T-helper 22 cell (primary cell): ENCODE results near the gene VAMP4.

ENCODE experiments used
- DNase-seq: peaks from one replicate; pipeline ENCODE4 v3.0.0-alpha.2; 2020; ENCODE audit warnings: low read depth

VAMP4 gene, protein sequence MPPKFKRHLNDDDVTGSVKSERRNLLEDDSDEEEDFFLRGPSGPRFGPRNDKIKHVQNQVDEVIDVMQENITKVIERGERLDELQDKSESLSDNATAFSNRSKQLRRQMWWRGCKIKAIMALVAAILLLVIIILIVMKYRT

DNA sequence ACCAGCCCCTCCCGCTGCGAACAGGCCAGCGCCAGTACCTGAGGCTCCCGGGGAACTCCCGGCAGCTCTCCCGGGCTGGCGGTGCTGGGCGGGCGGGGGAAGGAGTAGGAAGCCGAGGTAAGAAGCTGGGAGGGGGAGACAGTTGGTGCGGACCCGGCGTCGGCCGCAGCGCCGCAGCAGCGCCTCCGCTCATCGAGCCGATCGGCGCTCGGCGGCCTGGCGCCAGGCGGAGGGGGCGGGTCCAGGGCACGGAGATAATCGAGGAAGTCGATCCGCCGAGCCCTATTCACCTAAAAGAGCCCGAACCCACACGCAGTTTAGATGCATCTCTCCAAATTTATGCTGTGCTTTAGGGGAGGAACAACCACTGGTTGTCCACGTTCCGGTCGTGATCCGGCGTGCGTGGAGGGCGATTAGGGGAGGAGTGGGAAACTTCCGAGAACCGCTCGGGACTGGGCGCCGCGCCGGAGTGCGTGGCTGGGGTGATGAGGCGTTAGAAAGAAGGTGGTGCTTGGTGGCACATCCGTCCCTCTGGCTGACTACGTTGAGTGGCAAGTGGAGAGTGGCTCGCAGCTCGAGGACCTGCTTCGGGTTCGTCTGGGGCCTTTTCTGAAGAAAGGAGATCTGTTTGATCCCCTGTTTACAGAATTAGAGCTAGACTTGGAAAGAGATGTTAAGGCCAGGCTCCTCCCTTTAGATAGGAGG lies at the start of gene VAMP4:
Gene VAMP4, minus strand, starts transcription at position 194 of the 705 bp plus-strand sequence. CDS start 3,651 bp downstream, outside the sequence.
- peak; percentile 78 for DNase-seq

- DNase-seq = no peak
These were observed 48.5 kb upstream of the VAMP4 start for GRCh38 chr1:171790318-171790717.

DNA sequence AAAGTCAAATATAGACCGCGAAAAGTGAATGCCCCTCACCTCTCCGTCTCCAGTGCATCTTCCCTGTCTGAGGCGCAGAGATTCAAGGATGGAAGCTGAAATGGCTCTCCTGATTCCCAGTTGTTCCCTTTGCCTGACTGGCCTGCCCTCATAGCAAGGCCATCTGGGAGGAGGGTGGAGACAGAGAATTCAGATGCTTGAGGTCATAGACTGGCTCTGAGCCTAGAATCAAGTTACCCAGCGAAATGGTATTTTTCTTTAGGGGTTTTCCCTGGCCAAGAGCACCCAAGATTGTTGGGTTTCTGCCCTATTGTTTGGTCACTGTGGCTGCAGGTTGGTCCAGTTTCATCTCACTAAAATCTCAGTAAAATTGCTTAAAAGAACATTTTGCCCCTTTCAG lies 46.8 kb upstream of the VAMP4 start:
- DNase-seq = no peak

DNA sequence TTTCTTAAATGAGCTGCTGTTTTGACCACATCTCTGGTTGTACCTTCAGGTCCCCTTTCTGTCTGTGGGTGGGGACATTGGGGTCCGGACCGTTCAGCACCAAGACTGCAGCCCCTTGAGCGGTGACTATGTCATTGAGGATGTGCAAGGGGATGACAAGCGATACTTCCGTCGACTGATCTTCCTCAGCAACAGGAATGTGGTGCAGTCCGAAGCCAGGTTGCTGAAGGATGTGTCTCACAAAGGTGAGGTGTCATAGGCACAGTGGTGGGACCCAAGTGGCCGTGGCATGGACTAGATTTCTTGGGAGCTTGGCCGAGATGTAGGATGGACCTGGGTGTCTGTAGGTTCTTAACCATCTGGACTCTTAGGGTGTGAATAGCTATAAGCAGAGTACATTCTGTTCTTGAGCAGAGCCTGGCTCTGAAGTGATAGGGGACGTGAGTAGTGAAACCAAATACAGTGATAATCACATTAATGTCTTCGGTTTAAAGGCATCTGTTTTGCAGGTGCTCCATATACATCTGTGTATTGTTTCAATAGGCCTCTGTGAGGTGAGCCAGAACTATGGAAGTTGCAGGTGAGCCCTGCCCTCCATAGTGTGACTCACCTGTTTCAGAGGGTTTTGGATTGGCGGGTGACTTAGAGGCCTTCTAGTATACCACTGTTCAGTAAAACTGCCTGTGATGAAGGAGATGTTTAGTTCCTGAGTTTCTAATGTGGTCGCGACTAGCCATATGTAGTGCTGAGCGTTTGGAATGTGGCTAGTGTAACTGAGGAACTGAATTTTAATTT lies 46.0 kb upstream of the VAMP4 start:
- no peak for DNase-seq

- no peak for DNase-seq
These were observed 44.7 kb upstream of the VAMP4 start for GRCh38 chr1:171786534-171786933.

GRCh38 chr1:171785766-171786165 lies 43.9 kb upstream of the VAMP4 start:
- DNase-seq = no peak

DNA sequence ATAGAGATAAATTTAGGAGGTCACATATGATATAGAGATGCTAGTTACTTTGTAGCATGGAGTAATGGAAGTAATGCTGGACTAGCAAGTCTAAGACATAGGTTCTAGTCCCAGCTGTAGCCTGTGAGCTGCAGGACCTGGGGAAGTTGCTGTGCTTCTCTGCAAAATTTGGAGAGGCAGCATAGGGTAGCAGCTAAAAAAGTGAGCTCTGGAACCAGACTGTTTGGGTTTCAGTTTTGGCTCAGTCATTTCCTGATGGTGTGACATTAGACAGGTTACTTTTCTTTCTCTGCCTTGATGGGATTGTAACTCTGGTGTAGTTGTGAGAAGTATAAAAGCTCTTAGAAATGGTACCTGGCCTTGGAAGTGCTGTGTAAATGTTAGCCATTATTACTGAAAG lies 42.9 kb upstream of the VAMP4 start:
- DNase-seq = no peak

DNA sequence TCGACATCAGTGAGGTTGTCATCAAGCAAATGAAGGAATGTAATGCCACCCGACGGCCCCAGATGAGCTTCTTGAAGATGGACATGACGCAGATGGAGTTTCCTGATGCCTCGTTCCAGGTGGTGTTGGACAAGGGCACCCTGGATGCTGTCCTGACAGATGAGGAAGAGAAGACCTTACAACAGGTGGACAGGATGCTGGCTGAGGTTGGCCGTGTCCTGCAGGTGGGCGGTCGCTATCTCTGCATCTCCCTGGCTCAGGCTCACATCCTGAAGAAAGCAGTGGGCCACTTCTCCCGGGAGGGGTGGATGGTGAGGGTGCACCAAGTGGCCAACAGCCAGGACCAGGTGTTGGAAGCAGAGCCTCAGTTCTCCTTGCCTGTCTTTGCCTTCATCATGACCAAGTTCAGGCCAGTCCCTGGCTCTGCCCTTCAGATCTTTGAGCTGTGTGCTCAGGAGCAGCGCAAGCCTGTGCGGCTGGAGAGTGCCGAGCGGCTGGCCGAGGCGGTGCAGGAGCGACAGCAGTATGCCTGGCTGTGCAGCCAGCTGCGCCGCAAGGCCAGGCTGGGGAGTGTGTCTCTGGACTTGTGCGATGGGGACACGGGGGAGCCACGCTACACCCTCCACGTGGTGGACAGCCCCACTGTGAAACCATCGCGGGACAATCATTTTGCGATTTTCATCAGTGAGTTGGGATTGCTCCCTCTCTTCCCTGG lies 42.1 kb upstream of the VAMP4 start:
- DNase-seq = no peak

DNA sequence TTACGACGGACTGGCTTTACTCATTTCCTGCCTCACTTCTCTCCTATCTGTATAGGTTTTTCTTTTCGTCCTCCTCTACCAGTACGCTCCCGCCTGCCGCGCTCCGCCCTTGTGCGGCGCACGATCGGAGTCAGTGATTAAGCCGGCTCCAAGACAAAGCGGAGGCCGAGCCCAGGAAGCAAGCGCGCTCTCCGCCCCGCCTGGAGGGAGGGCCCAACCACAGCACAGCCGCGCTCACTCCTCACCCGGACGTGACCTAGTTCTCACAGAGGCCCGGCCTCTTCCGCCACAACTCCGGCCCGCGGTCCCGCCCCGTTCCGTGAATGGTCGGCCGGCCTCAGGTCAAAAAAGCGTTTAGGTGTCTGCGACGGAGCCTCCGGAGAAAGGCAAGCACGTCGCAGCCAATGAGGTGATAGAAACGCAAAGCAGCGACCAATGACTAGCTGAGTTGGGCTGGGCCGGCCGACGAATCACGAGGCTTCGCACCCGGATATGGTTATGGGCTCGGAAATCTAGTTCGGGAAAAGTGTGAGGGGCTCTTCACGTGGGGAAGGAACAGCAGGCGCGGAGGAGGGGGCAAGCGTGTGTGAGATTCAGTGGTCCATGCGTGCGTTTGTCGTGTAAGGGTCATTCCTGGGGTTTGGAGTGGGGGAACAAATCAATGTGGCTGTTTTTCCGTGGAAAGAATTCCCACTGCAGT lies 39.5 kb upstream of the VAMP4 start, which contains the start of gene METTL13:
Gene METTL13, plus strand, starts transcription at position 485 of the 700 bp plus-strand sequence. CDS start 308 bp downstream, outside the sequence.
- peak; percentile 99 for DNase-seq

DNA sequence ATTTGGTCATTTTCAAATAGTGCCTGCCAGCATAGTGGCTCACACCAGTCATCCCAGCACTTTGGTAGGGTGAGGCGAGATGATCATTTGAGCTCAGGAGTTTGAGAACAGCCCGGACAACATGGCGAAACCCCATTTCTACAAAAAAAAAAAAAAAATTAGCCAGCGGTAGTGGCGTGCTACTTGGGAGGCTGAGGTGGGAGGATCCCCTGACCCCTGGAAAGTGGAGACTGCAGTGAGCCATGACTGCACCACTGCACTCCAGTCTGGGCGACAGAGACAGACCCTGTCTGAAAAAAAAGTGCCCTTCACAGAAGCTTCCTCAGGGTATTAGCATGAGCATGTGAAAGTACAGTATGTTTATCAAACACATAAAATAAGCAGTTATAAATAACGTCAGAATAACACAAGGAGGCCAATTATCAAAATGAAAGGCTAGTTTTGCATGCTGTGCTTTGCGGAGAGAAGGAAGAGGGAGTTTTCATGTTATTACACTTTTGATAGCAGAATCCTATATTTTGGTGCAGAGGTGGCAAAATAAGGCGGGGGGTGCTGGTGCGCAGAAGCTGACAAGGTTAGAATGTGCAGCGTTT lies 38.8 kb upstream of the VAMP4 start:
- no peak for DNase-seq

DNA sequence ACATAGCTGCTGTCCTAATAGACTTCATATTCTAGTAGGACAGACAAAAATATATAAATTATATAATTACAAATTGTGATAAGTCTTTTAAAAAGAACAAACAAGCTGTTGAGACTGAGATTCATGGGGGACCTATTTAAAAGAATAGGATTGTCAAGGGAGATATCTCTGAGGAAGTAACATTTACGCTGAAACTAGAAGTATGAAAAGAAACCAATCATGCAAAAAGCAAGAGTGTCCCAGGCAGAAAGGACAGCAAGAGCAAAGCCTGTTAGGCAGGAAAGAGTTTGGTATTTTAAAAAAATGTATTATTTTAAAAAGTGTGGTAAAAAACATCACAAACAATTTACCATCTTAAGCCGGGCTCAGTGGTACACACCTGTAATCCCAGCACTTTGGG lies 30.4 kb upstream of the VAMP4 start:
- DNase-seq = no peak

DNA sequence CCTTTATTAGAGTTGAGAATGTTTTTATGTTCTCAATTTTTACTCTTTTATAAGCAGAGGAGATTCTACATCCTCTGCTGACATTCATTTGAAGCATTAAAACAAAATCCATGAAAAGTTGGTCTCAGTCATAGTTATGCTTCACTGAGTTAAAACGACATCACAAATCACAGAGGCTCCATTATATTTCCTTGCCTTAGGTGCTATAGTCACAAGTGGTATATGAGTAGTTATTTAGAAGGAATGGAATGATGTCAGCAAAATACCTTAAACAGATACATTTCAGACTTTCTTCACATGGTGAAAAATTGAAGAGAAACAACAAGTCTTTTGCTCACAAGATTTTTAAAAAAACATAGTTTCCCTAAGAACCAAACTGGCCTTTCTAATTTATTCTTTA lies 27.9 kb upstream of the VAMP4 start:
- DNase-seq = no peak

DNA sequence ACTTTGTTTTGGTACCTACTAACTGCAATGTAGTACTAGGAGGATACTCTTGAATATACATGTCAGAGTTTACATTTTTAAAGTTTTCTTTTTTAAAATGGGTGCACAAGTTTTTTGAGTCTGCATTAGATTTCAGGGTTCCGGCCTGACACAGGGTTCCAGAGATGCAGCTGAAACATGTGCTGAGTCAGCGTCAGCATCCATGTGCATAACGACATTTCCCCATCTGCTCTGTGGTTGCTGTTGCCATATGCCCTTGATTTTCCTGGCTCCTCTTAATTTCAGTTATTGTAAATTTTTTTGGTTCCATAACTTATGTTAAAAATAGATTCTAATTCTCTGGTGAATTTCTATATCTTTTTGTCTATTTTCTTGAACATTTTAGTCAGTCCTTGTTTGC lies 27.3 kb upstream of the VAMP4 start:
- DNase-seq = no peak

DNA sequence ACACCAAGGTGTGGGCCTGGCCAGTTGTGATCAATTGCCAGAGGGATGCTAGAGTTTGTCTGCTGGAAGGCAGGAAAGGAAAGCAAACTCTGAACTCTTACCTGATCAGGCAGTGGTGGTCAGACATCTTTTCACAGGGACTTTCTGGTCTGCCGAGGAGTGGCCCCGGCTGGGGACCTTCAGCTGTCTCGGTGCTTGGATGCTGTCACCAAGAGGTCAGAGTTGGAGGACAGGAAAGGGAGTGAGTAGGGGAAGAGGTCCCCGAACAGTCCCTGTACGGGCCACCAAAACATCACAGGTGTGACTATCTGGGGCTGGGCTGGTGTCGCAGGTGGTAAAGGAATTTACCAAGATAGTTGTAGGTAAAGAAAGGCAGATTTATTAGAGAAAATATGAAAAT lies 21.9 kb upstream of the VAMP4 start:
- no peak for DNase-seq

- no peak for DNase-seq
These were observed 20.3 kb upstream of the VAMP4 start for GRCh38 chr1:171762143-171762563.

- no peak for DNase-seq
These were observed 16.1 kb upstream of the VAMP4 start for GRCh38 chr1:171758011-171758410.

DNA sequence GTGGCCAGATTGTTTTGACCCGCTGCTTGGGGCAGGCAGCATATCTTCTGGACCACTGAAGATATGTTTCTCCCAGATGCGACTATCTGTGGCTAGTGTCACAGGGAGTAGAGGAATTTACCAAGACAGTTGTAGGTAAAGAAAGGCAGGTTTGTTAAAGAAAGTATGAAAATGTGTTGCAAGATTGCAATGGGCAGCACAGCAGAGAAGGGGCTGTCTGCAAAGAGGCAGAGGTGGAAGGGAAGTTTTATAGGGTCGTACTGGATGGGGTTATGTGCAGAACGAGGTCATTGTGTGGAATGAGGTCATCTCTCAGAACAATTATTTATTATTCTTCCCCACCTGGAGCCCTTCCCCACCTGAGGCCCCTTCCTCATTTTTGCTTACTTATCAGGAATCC lies 15.0 kb upstream of the VAMP4 start:
- DNase-seq = no peak

DNA sequence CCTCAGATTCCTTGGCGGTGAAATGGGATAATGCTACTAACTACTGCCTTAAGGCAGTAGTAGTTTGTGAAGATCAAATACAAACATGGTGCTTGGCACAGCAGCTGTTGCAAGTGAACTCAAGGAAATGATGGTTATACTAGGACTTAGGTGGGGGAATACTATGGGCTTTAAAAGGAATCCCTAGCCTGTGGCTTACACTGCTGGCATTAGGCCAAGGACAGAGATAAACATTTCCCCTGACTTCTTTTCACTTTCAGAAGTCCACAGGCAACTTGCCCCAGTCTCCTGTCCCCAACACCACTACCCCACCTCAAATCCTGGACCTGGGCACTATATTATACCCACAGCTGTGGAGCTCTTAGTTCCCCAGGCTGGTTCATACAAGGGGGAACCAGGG lies 13.1 kb upstream of the VAMP4 start:
- DNase-seq = no peak

- no peak for DNase-seq
These were observed 12.5 kb upstream of the VAMP4 start for GRCh38 chr1:171754353-171754705.

DNA sequence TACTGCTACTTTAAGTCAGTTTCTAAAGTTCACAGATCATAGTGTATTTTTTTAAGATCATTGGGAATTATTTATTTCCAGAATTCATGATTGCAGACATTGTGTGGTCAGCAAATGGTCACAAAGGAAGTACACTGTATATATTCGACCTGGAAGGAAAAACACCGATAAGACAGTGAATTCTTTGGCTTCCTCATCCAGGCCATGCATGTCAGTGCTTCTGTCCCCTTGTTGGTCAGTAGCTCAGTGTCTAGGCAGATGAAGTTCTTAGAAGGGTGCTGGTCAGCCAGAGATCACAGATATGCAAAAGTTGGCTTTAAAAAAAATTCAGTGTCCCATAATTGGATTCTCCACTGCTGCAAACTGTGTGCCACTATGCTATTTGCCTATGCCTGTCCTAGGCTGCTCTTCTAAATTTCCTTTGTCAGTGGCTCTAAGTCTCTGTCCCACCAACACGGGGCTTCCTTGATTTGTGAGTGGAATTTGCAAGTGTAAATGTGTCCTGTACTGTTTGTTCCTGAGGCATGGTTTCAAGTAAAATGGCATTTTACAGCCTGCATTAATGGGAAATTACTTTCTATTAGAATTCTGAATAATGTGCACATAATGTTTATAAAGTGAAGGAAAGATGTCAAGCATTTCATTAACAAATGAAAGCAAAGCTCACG lies 12.0 kb upstream of the VAMP4 start:
- no peak for DNase-seq

GRCh38 chr1:171753182-171753581 lies 11.3 kb upstream of the VAMP4 start:
- DNase-seq = no peak
